NCI-H524 treated with DMSO at 0.1 percent for 48 hours (cell line): ENCODE measurements around the gene CCDC170.
"Not testable (repeated sequence)": the region's sequence is repeated elsewhere in the genome, so short reads cannot be mapped to it uniquely, and the experiment has no call there.

Source experiments
- DNase-seq: peaks from one replicate; lab custom pipeline; 2025; lab: John Stamatoyannopoulos, UW

The CCDC170 gene

DNA sequence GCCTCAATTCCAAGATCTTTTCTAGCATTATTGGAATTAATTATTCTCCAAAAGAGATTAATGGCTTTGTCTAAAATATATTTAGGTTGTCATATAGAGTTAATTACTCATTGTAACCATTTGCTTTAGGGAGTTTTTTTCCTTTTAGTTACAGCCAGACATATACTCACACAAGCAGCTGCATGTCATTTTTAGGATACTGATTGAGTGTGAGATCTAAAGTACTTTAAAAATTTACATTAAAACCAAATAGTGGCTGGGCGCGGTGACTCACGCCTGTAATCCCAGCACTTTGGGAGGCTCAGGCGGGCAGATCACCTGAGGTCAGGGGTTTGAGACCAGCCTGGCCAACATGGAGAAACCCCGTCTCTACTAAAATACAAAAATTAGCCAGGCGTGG lies 51.1 kb downstream of the CCDC170 start:
- not testable (repeated sequence) for DNase-seq

DNA sequence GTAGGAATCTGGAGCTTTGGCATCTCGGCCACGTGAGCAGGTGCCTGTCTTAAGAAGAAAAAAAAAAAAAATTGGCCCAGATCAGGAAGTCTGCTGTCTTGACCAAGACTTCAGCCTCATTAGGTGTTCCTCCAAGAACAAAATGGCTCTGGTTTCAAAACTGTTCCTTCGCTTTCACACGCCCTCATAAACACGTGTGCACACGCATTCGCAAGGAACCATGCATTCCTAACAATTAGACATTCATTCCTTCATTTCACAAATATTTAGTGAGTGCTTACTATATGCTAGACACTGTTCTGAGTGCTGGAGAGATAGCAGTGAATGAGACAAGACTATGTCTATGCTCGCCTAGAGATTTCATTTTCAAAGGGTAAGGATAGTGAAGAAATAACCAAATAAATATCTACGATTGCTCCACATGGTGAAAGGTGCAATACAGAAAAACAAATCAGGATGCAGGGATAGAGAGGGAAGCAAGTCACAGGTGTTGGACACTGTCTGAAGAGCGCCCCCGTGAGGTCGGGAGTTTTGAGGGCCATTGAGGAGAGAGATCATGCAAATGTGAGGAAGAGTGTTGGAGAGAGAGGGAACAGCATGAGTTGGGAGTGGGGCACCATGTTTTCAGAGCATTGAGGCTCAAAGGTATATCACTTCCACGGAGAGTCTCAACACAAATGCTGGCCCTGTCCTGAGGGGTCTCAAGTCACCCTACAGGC lies 53.3 kb downstream of the CCDC170 start:
- DNase-seq = no peak

DNA sequence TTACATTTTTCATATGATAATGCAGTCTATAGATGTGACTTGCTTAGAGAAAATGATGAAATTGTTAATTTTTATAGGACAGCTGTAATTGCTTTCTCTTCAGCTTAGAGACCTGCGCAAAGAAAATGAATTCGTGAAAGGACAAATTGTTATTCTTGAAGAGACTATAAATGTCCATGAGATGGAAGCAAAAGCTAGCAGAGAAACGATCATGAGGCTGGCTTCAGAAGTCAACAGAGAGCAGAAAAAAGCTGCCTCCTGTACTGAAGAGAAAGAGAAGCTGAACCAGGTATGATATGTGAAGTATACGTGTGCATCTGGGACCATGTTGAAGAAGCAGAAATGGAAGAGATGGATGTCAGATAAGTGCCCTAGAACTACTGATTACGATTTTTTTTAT lies 54.4 kb downstream of the CCDC170 start:
- no peak for DNase-seq

DNA sequence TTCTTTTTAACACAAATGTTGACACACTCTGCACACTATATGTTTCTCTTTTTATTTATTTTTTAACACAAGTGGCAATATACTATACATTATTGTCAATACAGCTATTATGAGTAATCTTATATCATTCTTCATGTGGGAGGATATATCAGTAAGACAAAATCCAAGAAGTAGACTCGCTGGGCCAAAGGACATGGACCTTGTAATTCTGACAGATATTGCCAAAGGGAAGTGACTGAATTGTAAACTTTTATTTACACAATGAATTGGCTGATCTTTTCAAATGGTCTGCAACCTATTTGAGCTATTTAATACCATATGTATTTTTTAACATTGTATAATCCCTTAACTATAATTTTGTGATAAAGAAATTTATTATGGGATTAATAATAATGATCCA lies 56.0 kb downstream of the CCDC170 start:
- no peak for DNase-seq

DNA sequence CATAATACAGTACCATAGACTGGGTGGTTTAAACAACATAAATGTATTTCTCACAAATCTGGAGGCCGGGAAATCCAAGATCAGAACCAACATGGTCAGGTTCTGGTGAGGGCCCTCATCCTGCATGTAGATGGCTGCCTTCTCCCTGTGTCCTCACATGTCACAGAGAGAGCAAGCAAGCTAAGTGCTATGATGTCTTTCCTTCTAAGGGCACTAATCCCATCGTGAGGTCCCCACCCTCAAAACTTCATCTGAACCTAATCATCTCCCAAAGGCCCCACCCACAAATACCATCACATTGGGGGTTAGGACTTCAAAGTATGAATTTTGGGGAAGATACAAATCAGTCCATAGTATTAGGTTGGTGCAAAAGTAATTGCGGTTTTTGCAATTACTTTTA lies 56.8 kb downstream of the CCDC170 start:
- DNase-seq = no peak

DNA sequence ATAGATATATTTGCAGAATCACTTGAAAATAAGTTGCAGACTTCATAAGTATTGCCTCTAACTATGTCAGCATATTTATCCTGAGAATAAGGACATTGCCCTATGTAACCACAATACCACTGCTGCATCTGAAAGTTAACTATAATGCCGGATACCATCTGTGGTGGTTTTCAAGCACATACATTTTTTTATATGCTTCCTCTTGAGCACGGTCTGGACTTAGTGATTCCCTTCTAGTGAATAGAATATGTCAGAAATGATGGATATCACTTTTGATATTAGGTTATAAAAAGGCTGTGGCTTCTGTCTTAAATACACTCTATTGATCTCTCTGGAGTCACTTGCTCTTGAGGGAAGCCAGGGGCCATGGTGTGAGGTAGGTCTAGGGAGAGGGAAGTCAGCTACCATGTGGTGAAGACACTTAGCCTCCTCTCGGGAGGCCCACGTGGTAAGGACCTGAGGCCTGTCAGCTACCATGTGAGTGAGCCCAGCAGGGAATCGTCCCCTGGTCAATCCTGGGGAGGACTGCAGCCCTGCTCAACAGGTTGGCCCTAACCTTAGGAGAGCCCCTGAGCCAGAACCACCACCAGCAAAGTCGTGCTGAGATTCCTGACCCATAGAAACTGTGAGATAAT lies 57.5 kb downstream of the CCDC170 start:
- no peak for DNase-seq

DNA sequence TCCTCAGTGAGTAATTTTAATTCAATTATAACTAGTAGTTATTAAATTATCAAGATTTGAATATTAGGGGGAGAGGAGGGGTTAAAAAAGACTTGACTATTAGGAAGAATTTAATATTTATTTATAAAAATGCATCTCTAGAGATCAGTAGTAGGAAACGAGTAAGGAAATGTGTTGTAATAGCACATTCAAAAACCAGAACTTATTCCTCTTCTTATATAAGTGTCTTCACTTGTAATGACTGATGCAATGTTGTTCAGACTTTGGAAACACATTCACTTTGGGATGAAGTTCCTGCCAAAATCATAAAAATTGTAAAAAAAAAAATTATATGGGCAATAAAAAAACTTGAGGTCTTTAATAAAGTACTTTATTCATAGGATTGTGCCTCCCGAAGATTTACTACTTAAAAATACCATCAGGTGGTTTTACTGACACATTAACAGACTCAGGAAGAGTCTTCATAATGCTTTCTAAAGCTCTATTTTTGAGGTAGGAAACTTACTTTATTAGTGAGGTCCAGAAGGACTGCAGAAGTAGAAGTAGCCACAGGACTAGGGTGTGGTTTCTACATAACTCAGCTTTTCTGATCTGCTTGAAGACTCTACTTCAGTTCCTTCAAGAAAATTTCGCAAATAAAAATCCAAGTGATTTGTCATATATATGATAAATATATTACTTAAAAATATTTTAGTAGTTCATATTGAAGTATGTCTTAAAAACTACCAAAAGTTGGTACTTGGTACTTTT lies 59.8 kb downstream of the CCDC170 start:
- DNase-seq = no peak

DNA sequence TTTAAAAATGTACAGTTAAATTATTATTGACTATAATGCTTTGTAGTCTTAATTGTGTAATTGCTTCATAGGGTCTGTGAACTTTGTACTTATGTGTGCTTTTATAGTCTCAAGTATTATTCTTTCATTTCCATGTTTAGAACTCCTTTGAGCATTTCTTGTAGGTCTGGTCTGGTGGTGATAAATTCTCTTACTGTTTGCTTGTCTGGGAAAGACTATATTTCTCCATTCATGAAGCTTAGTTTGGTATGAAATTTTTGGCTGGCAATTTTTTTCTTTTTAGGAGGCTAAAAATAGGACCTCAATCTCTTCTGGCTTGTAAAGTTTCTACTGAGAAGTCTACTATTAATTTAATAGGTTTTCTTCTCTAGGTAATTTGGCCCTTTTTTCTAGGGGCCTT lies 67.4 kb downstream of the CCDC170 start:
- no peak for DNase-seq

DNA sequence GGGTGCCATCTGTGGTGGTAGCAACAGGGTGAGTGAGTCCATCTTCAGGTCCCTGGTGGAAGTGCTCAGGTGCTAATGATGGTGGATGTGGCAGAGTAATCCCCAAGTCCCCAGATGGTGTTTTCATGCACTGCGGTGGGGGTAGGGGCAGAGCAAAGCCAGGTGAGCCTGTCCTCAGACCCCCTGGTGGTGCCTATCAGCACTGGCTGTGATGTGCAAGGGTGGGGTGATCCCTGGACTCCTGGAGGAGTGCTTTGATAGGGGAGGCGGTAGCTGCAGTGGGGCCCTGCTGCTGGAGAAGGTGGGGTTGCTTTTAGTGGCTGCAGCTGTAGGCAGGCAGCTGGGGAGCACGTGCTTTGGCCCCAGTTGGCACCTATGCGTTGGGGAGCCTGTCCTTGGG lies 70.8 kb downstream of the CCDC170 start:
- DNase-seq = no peak

DNA sequence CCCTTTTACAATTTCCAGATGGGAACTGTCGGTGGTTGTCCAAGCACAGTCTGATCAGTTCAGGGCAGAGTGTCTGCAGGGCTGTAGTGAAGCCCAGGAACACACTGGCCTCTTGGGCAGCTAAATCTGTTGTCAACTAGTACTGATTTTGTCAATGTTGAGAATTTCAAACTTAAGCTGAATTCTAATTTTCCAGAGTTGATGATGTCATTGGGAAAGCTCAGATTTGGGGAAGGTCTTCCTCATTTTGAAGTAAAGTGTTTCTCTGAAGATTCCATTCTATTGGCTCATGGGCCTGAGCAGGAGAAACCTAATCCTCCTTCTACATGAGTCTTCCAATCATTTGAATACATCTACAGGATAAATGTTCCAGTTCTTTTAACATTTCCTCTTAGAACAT lies 72.1 kb downstream of the CCDC170 start:
- no peak for DNase-seq

DNA sequence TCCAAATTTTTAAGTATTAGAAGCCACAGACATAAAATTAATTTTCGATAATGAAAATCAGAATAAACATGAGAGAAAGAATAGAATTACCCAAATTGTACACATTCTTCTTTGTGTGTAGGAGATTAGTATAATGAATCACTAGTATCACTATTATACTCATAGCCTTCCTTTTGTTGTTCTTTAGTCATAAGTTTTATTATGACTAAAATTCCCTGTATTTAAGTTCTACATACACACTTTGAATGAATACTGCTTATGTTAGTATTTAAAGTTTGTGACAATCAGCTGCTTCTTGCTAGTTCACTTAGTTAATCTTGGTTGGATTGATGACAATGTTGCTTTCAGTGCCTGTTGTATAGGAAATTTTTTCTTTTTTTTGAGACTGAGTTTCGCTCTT lies 72.7 kb downstream of the CCDC170 start:
- DNase-seq = no peak

DNA sequence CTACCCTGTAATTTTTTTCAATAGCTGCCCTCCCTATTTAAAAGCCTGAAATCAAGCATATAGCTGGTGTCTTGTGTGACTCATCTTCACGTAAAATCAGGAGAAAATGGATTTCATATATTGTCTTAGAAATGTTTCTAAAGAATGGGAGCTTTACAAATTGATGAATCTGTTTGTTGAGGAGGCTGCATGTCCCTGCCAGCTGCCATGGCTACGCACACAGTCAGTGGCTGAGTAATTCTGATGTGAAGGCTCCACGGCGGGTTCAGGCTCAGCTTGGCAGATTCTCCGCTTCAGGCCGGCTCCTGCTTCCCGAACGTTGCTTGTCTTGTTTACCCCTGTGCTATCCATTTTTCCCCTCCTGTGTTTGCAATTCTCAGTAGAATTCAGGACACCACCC lies 82.8 kb downstream of the CCDC170 start:
- DNase-seq = no peak

DNA sequence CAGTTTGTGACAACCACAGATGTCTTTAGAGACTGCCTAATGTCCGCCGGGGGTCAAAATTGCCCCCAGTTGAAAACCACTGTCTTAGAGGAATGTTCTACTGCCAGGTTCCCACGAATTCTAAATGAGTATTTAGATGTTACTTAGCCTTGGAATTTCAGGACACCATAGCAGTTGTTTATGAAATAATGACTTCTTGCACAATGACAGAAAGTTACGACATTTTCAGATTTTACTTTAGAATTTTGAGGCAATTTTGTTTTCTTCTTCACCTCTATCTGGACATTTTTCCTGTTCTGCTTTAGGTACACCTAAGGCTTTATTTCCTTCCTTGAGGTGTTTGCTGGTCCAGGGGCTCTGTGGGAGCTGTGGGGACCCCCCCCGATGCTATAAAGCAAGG lies 83.4 kb downstream of the CCDC170 start:
- no peak for DNase-seq

DNA sequence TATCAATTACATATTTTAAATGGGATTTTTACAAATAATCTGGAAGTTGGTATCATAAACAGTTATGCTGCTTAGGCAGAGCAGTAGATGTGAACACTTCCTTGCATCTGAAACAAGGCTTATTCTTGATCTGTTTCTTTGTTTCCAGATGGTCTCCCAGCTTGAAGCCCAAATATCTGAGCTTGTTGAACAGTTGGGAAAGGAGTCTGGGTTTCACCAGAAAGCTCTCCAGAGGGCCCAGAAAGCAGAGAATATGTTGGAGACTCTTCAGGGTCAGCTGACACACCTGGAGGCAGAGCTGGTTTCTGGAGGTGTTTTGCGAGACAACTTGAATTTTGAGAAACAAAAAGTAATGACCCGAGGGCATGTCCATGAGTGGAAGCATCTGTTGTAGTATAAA lies 91.9 kb downstream of the CCDC170 start:
- peak; percentile 47 for DNase-seq

DNA sequence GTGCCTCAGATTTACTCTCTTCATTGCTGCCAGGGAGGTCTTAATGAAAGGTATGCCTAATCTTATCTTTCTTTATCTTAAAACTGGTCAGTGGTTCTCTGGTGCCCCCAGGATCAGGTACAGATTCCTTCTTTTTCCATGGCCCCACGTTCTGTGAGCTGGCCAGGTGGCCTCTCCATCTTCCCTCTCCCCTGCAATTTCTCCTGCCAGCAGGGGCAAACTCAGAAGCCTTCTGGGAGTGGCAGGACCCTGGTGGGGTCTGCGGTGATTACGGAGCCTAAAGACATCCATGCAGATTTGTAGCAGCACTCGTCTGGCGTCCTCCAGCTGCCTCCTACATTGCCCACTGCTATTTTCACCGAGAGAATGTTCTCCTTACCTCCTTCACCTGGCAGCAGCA lies 95.8 kb downstream of the CCDC170 start:
- no peak for DNase-seq

DNA sequence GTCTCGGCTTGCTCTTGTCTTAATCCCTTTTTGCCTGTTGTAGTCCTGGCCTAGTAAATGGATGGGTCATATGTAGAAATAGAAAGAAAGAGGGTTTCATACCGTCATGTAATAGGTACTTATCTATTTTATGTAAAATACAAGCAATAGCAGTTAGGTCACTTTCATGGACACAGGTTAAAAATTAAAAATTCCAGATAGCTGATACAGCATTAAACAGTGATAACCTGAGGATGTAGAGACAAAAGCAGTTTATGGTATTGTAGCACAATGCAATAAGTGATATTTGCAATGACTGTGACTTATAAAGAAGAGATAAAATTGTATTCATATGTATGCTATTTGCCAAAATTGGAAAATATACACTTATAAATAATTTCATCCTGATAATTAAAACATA lies 96.9 kb downstream of the CCDC170 start:
- no peak for DNase-seq

DNA sequence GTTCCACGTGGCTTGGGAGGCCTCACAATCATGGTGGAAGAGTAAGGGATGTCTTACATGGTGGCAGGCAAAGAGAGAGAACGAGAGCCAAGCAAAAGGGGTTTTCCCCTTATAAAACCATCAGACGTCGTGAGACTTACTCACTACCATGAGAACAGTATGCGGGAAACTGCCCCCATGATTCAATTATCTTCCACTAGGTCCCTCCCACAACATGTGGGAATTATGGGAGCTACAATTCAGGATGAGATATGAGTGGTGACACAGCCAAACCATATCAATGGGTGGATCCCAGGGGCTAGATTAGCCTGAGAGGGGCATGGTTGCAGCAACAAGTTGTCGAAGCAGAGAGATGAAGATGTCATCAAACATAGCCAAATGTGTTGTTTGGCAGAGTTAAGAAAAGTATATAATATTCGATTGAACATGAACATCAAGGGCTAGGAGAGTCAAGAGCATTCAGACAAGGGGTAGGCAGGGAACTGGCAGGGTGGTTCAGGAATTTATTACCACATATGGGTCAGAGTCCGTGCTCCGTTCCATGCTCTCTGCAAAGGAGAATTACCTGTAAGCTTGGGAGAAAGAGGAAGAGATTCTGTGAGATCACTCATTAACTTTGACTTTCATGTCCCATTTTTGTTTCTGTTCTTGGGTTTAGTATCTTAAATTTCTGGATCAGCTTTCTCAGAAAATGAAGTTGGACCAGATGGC lies 98.8 kb downstream of the CCDC170 start:
- DNase-seq = no peak

DNA sequence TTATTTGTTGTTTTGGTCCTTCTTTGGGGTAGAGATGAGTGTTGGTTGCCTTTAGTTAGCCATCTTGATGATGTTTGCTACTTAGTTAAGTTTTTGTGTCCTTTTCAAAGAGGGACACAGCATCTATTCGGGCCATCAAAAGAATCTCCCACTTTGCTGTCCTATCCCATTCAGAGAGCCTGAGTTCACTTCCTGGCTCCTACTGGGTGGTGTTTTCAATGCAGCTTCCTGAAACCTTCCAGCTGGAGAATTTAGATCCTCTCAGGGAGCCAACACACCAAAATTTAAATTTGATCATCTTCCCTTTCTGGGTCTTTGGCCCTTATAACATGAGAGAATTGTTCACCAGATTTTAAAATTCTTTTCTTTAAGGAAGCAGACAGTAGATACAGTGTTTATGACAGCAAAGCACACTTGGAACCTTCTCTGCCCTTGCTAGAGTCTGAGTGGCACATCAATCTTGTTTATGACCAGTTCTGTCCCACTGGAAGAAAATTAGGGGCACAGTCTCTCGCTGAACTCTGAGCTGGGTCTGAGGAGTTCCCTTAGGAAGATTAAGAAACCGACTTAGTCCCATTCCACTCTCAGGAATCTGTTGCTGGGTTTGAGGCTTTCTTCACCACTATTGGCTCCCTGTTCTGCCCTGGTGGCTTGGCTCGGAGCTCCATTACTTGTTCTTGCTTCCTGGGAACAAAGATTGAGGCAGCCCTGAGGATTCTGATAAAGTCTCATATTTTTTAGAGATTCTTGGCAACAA lies 115.5 kb downstream of the CCDC170 start:
- DNase-seq = no peak

DNA sequence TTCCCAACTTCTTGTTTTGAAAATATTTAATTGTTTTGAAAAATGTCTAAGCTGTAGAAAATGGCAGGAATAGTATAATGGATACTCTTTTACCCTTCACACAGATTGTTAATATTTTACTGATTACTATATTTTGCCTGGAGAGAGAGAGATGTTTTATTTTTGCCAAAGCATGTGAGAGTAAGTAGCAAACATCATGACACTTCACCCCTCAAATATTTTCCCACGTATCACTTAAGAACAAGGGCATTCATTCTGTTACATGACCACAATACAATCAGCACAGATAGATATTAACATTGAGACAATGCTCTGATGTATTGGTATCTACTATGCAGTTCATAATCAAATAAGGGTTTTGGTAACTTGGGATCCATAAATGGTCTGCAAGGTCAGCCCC lies 116.5 kb downstream of the CCDC170 start:
- no peak for DNase-seq

DNA sequence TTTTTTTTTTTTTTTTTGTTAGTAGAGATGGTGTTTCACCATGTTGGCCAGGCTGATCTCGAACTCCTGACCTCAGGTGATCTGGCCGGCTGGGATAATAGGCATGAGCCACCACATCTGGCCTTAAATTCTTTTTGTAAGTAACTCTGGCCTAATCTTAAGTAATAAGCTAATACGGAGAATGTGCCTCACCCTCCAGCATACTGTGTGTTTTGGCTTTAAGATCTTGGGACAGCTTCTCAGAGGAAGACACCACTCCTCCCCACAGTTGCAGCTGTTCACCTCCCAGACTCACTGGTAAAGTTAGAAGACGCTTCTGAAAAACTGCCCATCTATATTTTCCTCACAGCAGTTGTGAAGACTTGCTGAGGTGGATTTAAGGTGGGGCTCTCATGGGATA lies 120.8 kb downstream of the CCDC170 start:
- no peak for DNase-seq

DNA sequence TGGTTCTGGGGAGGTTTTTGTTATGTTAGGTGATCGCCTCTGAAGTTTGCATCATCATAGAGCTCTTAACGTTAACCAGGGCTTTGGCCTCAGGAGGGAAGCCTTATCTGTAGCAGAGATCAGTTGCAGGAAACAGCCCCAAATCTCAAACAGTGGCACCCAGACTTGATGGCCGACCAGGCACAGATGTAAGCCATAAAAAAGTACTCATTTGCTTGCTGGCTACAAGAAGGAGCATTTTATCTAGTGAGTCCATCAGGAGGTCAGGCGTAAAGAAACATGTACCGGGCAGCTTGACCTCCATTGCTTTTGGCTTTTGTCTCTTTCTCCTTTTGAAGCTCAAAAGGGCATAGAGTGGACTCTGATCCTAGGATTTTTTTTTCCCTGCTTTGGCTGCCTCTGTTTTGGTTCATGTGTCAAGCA lies 122.3 kb downstream of the CCDC170 start:
- no peak for DNase-seq

DNA sequence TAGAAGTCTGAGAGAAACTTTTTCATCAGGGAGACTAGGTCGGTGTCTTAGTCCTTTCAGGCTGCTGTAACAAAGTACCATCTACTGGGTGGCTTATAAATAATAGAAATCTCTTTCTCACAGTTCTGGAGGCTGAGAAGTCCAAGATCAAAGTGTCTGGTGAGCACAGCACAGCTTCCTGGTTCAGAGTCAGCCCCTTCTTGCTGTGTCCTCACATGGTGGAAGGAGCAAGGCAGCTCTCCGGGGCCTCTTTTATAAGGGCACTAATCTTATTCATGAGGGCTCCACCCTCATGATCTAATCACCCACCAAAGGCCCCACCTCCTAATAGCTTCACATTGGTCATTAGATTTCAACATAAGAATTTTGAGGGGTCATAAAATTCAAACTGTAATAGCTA lies 122.8 kb downstream of the CCDC170 start:
- no peak for DNase-seq
